HG02884 (cell line): Measurements from ENCODE around the gene BARD1.

Experiments used
- ATAC-seq: cut with Tn5 transposase; IDR thresholded peaks from one replicate; pipeline ENCODE4 v1.9.1; 2021; ENCODE audit warnings: mild to moderate bottlenecking, moderate library complexity; ENCODE audit not compliant: unreplicated experiment

BARD1 gene

GRCh38 chr2:214679736-214680135 is 129.7 kb downstream of the BARD1 start:
- ATAC-seq = no peak

GRCh38 chr2:214676421-214677089 is 132.9 kb downstream of the BARD1 start:
- peak; percentile 48 for ATAC-seq
